ENCODE data around the gene CLP1.

CLP1 gene

DNA sequence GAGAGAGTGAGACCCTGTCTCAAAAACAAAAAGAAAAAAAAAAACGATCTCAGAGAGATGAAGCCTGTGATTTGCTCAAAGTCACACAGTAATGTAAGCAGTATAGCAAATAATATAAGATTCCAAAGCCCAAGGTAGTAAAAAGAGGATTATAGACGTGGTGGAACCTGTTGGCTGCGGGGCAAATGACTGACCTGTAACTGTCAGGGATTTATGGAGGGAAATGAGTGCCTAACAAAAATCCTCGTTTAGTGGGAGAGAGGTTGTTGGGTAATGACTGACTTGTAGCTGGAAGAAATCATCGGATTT, 723 bp upstream of the CLP1 start:
- peak overlapping the region; percentile 72 to 97 (median 90) for H3K4me3 ChIP-seq (ENCODE audit: low read depth in 1 of 5, low read length in 5 of 5)
- H3K9ac ChIP-seq (ENCODE audit: low read length in 5 of 5): peak overlapping the region in 4 of 5 donors; percentile 57 to 85 (median 74)
- no peaks in the 10 kb centered on the region for H3K9me3 ChIP-seq (ENCODE audit: control insufficient read depth in 5 of 5, low read length in 5 of 5)
- peaks cover 4 to 24% (median 20%) of the 10 kb centered on the region in 5 donors for H3K4me1 ChIP-seq (ENCODE audit: control insufficient read depth in 5 of 5, insufficient read depth in 5 of 5, low read length in 5 of 5)
- peak overlapping the region; percentile 86 for H3K27ac ChIP-seq (ENCODE audit: low read depth, low read length)
- H3K36me3 ChIP-seq (ENCODE audit: control insufficient read depth in 5 of 5, insufficient read depth in 5 of 5, low read length in 5 of 5): peaks cover 7 to 26% (median 22%) of the 10 kb centered on the region in 5 donors
- no peaks in the 10 kb centered on the region for H3K27me3 ChIP-seq (ENCODE audit: control insufficient read depth in 5 of 5, insufficient read depth in 4 of 5, low read length in 5 of 5)

DNA sequence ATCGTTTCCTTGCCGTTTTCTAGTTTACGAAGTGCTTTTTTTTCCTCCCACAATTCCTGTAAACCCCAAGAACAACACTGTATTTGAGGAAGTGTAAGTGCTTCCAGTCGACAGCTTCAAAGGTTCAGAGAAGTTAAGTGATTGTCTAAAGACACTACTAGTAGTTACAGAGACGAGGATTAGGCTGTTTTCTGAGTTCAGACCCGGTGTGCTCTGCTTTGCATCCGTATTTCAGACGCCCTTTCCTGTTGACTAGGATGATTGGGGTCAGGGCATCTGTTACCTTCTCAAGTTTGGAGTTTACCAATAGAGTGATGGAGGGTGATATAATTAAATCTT, 430 bp downstream of the CLP1 start:
- peak overlapping the region; percentile 86 for H3K27ac ChIP-seq (ENCODE audit: low read depth, low read length)
- peak overlapping the region; percentile 50 to 93 (median 87) for H3K9ac ChIP-seq (ENCODE audit: low read length in 5 of 5)
- no peaks in the 10 kb centered on the region for H3K9me3 ChIP-seq (ENCODE audit: control insufficient read depth in 5 of 5, low read length in 5 of 5)
- H3K4me1 ChIP-seq (ENCODE audit: control insufficient read depth in 5 of 5, insufficient read depth in 5 of 5, low read length in 5 of 5): peaks cover 4 to 19% (median 17%) of the 10 kb centered on the region in 5 donors
- H3K27me3 ChIP-seq (ENCODE audit: control insufficient read depth in 5 of 5, insufficient read depth in 4 of 5, low read length in 5 of 5): no peaks in the 10 kb centered on the region
- H3K4me3 ChIP-seq (ENCODE audit: low read depth in 1 of 5, low read length in 5 of 5): peak overlapping the region; percentile 88 to 97 (median 91)
- peaks cover 7 to 36% (median 27%) of the 10 kb centered on the region in 5 donors for H3K36me3 ChIP-seq (ENCODE audit: control insufficient read depth in 5 of 5, insufficient read depth in 5 of 5, low read length in 5 of 5)

DNA sequence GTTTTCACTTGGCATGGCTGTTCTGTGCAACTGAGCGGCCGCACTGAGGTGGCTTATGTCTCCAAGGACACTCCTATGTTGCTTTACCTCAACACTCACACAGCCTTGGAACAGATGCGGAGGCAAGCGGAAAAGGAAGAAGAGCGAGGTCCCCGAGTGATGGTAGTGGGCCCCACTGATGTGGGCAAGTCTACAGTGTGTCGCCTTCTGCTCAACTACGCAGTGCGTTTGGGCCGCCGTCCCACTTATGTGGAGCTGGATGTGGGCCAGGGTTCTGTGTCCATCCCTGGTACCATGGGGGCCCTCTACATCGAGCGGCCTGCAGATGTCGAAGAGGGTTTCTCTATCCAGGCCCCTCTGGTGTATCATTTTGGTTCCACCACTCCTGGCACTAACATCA, 2.1 kb downstream of the CLP1 start:
- no peak overlapping the region for H3K9ac ChIP-seq (ENCODE audit: low read length in 5 of 5)
- H3K27ac ChIP-seq (ENCODE audit: low read depth, low read length): no peak overlapping the region
- peaks cover 7 to 36% (median 27%) of the 10 kb centered on the region in 5 donors for H3K36me3 ChIP-seq (ENCODE audit: control insufficient read depth in 5 of 5, insufficient read depth in 5 of 5, low read length in 5 of 5)
- H3K4me3 ChIP-seq (ENCODE audit: low read depth in 1 of 5, low read length in 5 of 5): no peak overlapping the region
- peaks cover 4 to 19% (median 16%) of the 10 kb centered on the region in 5 donors for H3K4me1 ChIP-seq (ENCODE audit: control insufficient read depth in 5 of 5, insufficient read depth in 5 of 5, low read length in 5 of 5)
- no peaks in the 10 kb centered on the region for H3K27me3 ChIP-seq (ENCODE audit: control insufficient read depth in 5 of 5, insufficient read depth in 4 of 5, low read length in 5 of 5)
- no peaks in the 10 kb centered on the region for H3K9me3 ChIP-seq (ENCODE audit: control insufficient read depth in 5 of 5, low read length in 5 of 5)

DNA sequence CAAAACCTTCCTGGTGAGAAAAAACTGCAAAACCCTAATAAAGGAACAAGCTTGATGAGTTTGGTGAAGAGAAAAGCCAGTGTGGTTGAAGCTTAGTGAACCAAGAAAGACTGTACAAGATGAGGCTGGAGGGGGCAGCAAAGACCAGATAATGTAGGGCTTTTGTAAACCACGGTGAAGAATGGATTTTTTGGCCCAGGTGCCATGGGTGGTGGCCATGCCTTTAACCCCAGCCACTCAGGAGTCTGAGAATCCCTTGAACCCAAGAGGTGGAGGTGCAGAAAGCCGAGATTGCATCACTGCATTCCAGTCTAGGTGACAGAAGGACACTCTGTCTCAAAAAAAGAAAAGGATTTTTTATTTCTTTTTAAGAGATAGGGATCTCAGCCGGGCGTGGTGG, 5.3 kb downstream of the CLP1 start:
- Histone ChIP-seq H3K4me3 (ENCODE audit: low read depth in 1 of 5, low read length in 5 of 5) (no peak overlapping the region), H3K9ac (ENCODE audit: low read length in 5 of 5) (no peak overlapping the region), H3K4me1 (ENCODE audit: control insufficient read depth in 5 of 5, insufficient read depth in 5 of 5, low read length in 5 of 5) (peaks cover 4 to 18% (median 15%) of the 10 kb centered on the region in 5 donors), H3K36me3 (ENCODE audit: control insufficient read depth in 5 of 5, insufficient read depth in 5 of 5, low read length in 5 of 5) (peaks cover 7 to 36% (median 27%) of the 10 kb centered on the region in 5 donors), H3K9me3 (ENCODE audit: control insufficient read depth in 5 of 5, low read length in 5 of 5) (no peaks in the 10 kb centered on the region), H3K27me3 (ENCODE audit: control insufficient read depth in 5 of 5, insufficient read depth in 4 of 5, low read length in 5 of 5) (no peaks in the 10 kb centered on the region), H3K27ac (ENCODE audit: low read depth, low read length) (no peak overlapping the region)

DNA sequence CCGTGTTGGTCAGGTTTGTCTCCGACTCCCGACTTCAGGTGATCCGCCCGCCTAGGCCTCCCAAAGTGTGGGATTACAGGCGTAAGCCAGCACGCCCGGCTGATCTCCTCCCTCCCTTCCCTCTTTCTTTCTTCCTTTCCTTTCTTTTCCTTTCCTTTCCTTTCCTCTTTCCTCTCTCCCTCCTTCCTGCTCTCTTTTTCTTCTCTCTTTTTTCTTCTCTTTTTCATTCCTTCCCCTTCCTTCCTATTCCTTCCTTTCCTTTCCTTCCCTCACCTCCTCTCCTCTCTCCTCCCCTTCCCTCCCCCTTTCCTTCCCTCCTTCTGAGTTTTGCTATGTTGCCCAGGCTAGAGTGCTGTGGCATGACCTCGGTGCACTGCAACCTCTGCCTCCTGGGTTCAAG, 6.4 kb downstream of the CLP1 start:
- H3K36me3 ChIP-seq (ENCODE audit: control insufficient read depth in 5 of 5, insufficient read depth in 5 of 5, low read length in 5 of 5): peaks cover 7 to 36% (median 27%) of the 10 kb centered on the region in 5 donors
- H3K27me3 ChIP-seq (ENCODE audit: control insufficient read depth in 5 of 5, insufficient read depth in 4 of 5, low read length in 5 of 5): no peaks in the 10 kb centered on the region
- no peak overlapping the region for H3K4me3 ChIP-seq (ENCODE audit: low read depth in 1 of 5, low read length in 5 of 5)
- no peaks in the 10 kb centered on the region for H3K9me3 ChIP-seq (ENCODE audit: control insufficient read depth in 5 of 5, low read length in 5 of 5)
- no peak overlapping the region for H3K27ac ChIP-seq (ENCODE audit: low read depth, low read length)
- H3K9ac ChIP-seq (ENCODE audit: low read length in 5 of 5): no peak overlapping the region
- peaks cover 0 to 16% (median 12%) of the 10 kb centered on the region in 5 donors for H3K4me1 ChIP-seq (ENCODE audit: control insufficient read depth in 5 of 5, insufficient read depth in 5 of 5, low read length in 5 of 5)

DNA sequence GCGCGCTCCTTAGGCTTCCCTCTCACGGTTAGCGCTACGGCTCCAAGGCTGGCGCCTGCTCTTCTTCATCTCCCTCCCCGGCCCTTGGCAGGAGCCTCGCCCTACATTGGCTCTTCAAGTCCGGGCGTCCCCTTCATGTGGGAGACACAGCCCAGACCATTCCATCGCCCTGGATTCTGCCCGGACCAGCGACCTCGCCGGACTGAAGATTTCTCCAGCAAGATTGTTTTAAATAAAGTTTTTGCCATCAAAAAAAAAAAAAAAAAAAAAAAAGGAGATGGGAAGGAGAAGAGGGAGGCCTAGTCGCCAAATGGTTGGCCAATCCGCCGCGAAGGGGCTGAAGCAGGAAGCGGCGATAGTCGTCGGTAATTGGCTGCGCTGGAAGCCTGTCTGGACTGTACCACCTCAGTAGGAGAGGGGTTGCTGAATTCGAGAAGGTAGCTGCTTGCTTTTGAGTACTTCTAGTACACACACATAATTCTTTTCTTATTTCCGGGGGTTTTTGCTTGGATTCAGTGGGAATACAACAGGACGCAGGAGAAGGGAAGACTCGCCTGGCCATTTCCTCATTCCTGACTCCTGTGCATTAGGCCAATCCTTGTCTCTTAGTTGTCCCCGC, 9.7 kb downstream of the CLP1 start:
- Histone ChIP-seq H3K4me1 (ENCODE audit: control insufficient read depth in 5 of 5, insufficient read depth in 5 of 5, low read length in 5 of 5) (peaks cover 0 to 28% (median 25%) of the 10 kb centered on the region in 5 donors), H3K27ac (ENCODE audit: low read depth, low read length) (peak overlapping the region; percentile 98), H3K4me3 (ENCODE audit: low read depth in 1 of 5, low read length in 5 of 5) (peak overlapping the region; percentile 87 to 96 (median 93)), H3K9ac (ENCODE audit: low read length in 5 of 5) (peak overlapping the region; percentile 81 to 99 (median 98)), H3K9me3 (ENCODE audit: control insufficient read depth in 5 of 5, low read length in 5 of 5) (no peaks in the 10 kb centered on the region), H3K27me3 (ENCODE audit: control insufficient read depth in 5 of 5, insufficient read depth in 4 of 5, low read length in 5 of 5) (no peaks in the 10 kb centered on the region), H3K36me3 (ENCODE audit: control insufficient read depth in 5 of 5, insufficient read depth in 5 of 5, low read length in 5 of 5) (peaks cover 3 to 12% (median 6%) of the 10 kb centered on the region in 5 donors)

DNA sequence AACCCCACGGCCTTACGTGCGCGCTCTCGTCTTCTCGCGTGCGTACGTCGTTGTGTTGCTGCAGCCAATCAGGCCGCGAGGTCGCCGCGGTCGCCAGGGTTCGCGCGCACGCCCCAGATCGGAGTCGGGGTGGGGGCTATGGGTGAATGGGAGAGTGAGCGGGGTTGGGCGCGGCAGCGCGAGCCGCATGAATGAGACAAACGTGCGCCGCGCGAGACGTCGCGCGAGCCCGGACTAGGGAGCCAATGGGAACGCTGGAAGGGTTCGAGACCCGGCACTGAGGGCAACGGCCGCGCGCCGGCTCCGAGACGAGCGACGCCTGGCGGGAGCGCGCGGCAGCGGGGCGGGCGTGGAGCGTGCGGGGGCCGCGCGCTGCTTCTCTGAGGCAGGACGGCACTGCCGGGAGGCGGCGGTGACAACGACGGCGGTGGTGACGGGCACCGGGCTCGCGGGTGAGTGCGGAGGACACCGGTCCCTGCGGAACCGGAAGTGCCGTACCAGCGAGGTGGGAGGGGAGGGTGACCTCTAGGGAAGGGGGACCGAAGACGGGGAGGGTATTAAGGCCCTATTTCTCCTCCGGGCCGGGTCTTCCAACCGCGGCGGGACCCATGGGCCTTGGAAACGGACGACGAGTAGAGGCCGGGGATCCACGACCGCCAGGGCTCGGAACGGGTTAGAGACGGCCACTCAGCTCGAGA, 10.3 kb downstream of the CLP1 start, which contains the start of gene ZDHHC5:
Gene ZDHHC5, plus strand, starts transcription at position 379 of the 698 bp plus-strand sequence. CDS start 4,977 bp downstream, outside the sequence.
- Histone ChIP-seq H3K27me3 (ENCODE audit: control insufficient read depth in 5 of 5, insufficient read depth in 4 of 5, low read length in 5 of 5) (no peaks in the 10 kb centered on the region), H3K9ac (ENCODE audit: low read length in 5 of 5) (peak within 1 kb of the TSS; percentile 98 to 99 (median 98)), H3K9me3 (ENCODE audit: control insufficient read depth in 5 of 5, low read length in 5 of 5) (no peaks in the 10 kb centered on the region), H3K4me1 (ENCODE audit: control insufficient read depth in 5 of 5, insufficient read depth in 5 of 5, low read length in 5 of 5) (peaks cover 0 to 28% (median 25%) of the 10 kb centered on the region in 5 donors), H3K36me3 (ENCODE audit: control insufficient read depth in 5 of 5, insufficient read depth in 5 of 5, low read length in 5 of 5) (peaks cover 9 to 17% (median 10%) of the 10 kb centered on the region in 5 donors), H3K27ac (ENCODE audit: low read depth, low read length) (peak within 1 kb of the TSS; percentile 98), H3K4me3 (ENCODE audit: low read depth in 1 of 5, low read length in 5 of 5) (peak within 1 kb of the TSS; percentile 88 to 97 (median 93))

DNA sequence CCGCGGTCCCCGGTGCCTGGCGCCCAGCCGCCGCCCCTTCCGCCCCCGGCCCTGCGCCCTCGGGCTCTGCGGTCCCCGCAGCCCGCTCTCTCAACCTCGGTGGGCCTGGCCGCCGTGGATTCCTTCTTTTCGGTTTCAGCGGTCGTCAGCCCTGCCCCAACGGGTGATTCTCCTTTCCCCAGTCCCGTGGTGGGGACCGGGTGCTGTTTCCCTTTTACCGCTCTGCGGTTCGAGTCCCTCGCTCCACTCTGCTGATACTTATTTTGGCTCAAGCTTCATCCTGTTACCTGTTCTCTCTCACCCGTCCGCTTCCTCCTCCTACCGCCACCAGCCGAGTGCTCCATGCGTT, 10.8 kb downstream of the CLP1 start:
- Histone ChIP-seq H3K36me3 (ENCODE audit: control insufficient read depth in 5 of 5, insufficient read depth in 5 of 5, low read length in 5 of 5) (peaks cover 15 to 17% (median 15%) of the 10 kb centered on the region in 5 donors), H3K4me3 (ENCODE audit: low read depth in 1 of 5, low read length in 5 of 5) (peak overlapping the region; percentile 88 to 97 (median 93)), H3K4me1 (ENCODE audit: control insufficient read depth in 5 of 5, insufficient read depth in 5 of 5, low read length in 5 of 5) (peaks cover 0 to 28% (median 25%) of the 10 kb centered on the region in 5 donors), H3K27ac (ENCODE audit: low read depth, low read length) (peak overlapping the region; percentile 98), H3K9ac (ENCODE audit: low read length in 5 of 5) (peak overlapping the region; percentile 98 to 99 (median 98)), H3K27me3 (ENCODE audit: control insufficient read depth in 5 of 5, insufficient read depth in 4 of 5, low read length in 5 of 5) (no peaks in the 10 kb centered on the region), H3K9me3 (ENCODE audit: control insufficient read depth in 5 of 5, low read length in 5 of 5) (no peaks in the 10 kb centered on the region)

DNA sequence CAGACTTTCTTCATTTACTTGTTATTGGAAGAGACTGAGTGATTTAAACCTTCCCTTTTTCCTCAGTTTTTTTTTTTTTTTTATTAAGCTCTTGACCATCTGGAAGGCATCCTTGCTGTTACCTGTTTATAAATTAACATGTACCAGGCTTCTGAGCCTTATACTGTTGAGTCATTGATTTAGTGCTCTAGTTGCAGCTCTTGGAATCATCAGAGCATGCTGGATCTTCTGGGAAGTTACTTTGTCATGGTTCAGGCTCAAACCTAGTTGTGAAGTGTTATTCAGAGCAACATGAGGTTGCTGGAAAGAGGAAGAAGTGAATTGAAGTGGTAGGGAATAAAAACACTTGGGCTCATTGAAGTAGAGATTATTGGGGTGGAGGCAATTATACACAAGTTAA, 16.7 kb downstream of the CLP1 start:
- H3K36me3 ChIP-seq (ENCODE audit: control insufficient read depth in 5 of 5, insufficient read depth in 5 of 5, low read length in 5 of 5): peaks cover 34 to 52% (median 42%) of the 10 kb centered on the region in 5 donors
- no peaks in the 10 kb centered on the region for H3K27me3 ChIP-seq (ENCODE audit: control insufficient read depth in 5 of 5, insufficient read depth in 4 of 5, low read length in 5 of 5)
- H3K4me3 ChIP-seq (ENCODE audit: low read depth in 1 of 5, low read length in 5 of 5): no peak overlapping the region
- peaks cover 0 to 14% (median 9%) of the 10 kb centered on the region in 5 donors for H3K4me1 ChIP-seq (ENCODE audit: control insufficient read depth in 5 of 5, insufficient read depth in 5 of 5, low read length in 5 of 5)
- no peak overlapping the region for H3K27ac ChIP-seq (ENCODE audit: low read depth, low read length)
- peak overlapping the region in 1 of 5 donors; percentile 3 for H3K9ac ChIP-seq (ENCODE audit: low read length in 5 of 5)
- H3K9me3 ChIP-seq (ENCODE audit: control insufficient read depth in 5 of 5, low read length in 5 of 5): no peaks in the 10 kb centered on the region

All from subcutaneous abdominal adipose tissue (tissue), 5 donors.